Ureter (tissue), 1 donor: Measurements from ENCODE around the gene CTNNAL1. TPM values are rescaled to one million over a fixed set of nuclear protein-coding genes. Genes with fewer than 3 reads are reported as not detected.

ENCODE experiments used
- DNase-seq: peaks from one replicate; pipeline ENCODE4 v3.0.0-alpha.2; 2020; ENCODE audit warnings: low spot score
- total RNA-seq: library from RNA; stranded (reverse); gene quantifications from one replicate; pipeline ENCODE4 v1.2.4, GENCODE V29; 2023
- donor health status: DM: yes; HTN: yes; CAD: no.

CTNNAL1 gene
- total RNA-seq, 1 donor from 2014 or later = 19.9 TPM

- no peak for DNase-seq
Measured at GRCh38 chr9:109026306-109026705, 13.0 kb upstream of the CTNNAL1 start.

- no peak for DNase-seq
Measured at GRCh38 chr9:109022873-109023272, 9.6 kb upstream of the CTNNAL1 start.

GRCh38 chr9:109020581-109021511, 7.5 kb upstream of the CTNNAL1 start:
- DNase-seq = no peak

- no peak for DNase-seq
Measured at GRCh38 chr9:109020113-109020512, 6.8 kb upstream of the CTNNAL1 start.

- no peak for DNase-seq
Measured at GRCh38 chr9:109019420-109019819, 6.1 kb upstream of the CTNNAL1 start.

GRCh38 chr9:109017493-109017892, 4.2 kb upstream of the CTNNAL1 start:
- no peak for DNase-seq

GRCh38 chr9:109017061-109017460, 3.8 kb upstream of the CTNNAL1 start:
- DNase-seq = no peak

- DNase-seq = no peak
Measured at GRCh38 chr9:109016132-109016531, 2.8 kb upstream of the CTNNAL1 start.

GRCh38 chr9:109014608-109015280, 1.4 kb upstream of the CTNNAL1 start:
- no peak for DNase-seq

- no peak for DNase-seq
Measured at GRCh38 chr9:109013679-109014607, 644 bp upstream of the CTNNAL1 start.

- DNase-seq = peak; percentile 54
Measured at GRCh38 chr9:109012009-109012875, 1.1 kb downstream of the CTNNAL1 start.

- no peak for DNase-seq
Measured at GRCh38 chr9:109011231-109011671, 2.0 kb downstream of the CTNNAL1 start.

GRCh38 chr9:109010746-109011145, 2.6 kb downstream of the CTNNAL1 start:
- DNase-seq = no peak

- no peak for DNase-seq
Measured at GRCh38 chr9:109005678-109006077, 7.6 kb downstream of the CTNNAL1 start.

- DNase-seq = no peak
Measured at GRCh38 chr9:109003116-109003515, 10.2 kb downstream of the CTNNAL1 start.

- no peak for DNase-seq
Measured at GRCh38 chr9:109002141-109002540, 11.2 kb downstream of the CTNNAL1 start.

- no peak for DNase-seq
Measured at GRCh38 chr9:109001275-109001676, 12.0 kb downstream of the CTNNAL1 start.

- DNase-seq = no peak
Measured at GRCh38 chr9:108997112-108997511, 16.2 kb downstream of the CTNNAL1 start.

- no peak for DNase-seq
Measured at GRCh38 chr9:108996643-108997042, 16.7 kb downstream of the CTNNAL1 start.

GRCh38 chr9:108994695-108995094, 18.6 kb downstream of the CTNNAL1 start:
- no peak for DNase-seq

GRCh38 chr9:108991479-108991878, 21.8 kb downstream of the CTNNAL1 start:
- DNase-seq = no peak
